Panc1 (cell line): ENCODE measurements around the gene ST3GAL4. TPM values are rescaled to one million over a fixed set of nuclear protein-coding genes. Genes with fewer than 3 reads are reported as not detected.

Source experiments
- ATAC-seq: fragments of 200-7000 bp; cut with Tn5 transposase; 2 replicates; pipeline ENCODE4 v1.9.1; 2020; ENCODE audit warnings: mild to moderate bottlenecking, moderate library complexity
- BruUV-seq: library from RNA; stranded (reverse); fragments of 400-500 nt; replicated peaks from 2 replicates; lab custom pipeline; 2021; lab: Mats Ljungman, UMichigan
- CTCF ChIA-PET: fragments of 300-600 bp; sonication (Branson Sonifier 250); formaldehyde crosslinking; loops from one replicate; lab custom pipeline; 2022; ENCODE audit warnings: antibody characterized with exemption; lab: Charles Lee
- POLR2A ChIA-PET: fragments of 300-600 bp; sonication (Branson Sonifier 250); formaldehyde crosslinking; loops from one replicate; lab custom pipeline; 2022; ENCODE audit warnings: antibody characterized with exemption; lab: Charles Lee
- DNase-seq: peaks from one replicate; pipeline ENCODE4 v3.0.0-alpha.2; 2010; ENCODE audit warnings: low read depth, low spot score
- H3K27ac ChIP-seq: 2 replicates; pipeline ENCODE4 v1.5.1; 2011; ENCODE audit warnings: mild to moderate bottlenecking, low read length, inconsistent platforms
- H3K27me3 ChIP-seq: fragments of 200-500 bp; sonication (Bioruptor generic); 2 replicates; pipeline ENCODE4 v1.6.0; 2014; ENCODE audit warnings: low read length, inconsistent platforms; ENCODE audit not compliant: control insufficient read depth, insufficient read depth
- H3K36me3 ChIP-seq: fragments of 200-500 bp; sonication (Bioruptor generic); 2 replicates; pipeline ENCODE4 v1.5.1; 2014; ENCODE audit warnings: inconsistent platforms, mild to moderate bottlenecking, low read length, moderate library complexity; ENCODE audit not compliant: control insufficient read depth, insufficient read depth
- H3K4me1 ChIP-seq: 2 replicates; pipeline ENCODE4 v1.5.1; 2011; ENCODE audit warnings: inconsistent platforms, mild to moderate bottlenecking, low read length, moderate library complexity; ENCODE audit not compliant: control insufficient read depth, insufficient read depth
- H3K4me3 ChIP-seq, 2 experiments: 2 replicates each; pipeline ENCODE4 v1.5.1; 2011 to 2012; ENCODE audit warnings: low read depth in 2 of 2, low read length in 2 of 2, mild to moderate bottlenecking in 2 of 2, inconsistent platforms in 1 of 2, moderate library complexity in 1 of 2
- H3K9me3 ChIP-seq: fragments of 200-500 bp; sonication (Bioruptor generic); 2 replicates; pipeline ENCODE4 v1.5.1; 2014; ENCODE audit warnings: low read depth, mild to moderate bottlenecking, inconsistent platforms, low read length, moderate library complexity; ENCODE audit not compliant: control insufficient read depth, insufficient read depth
- CTCF ChIP-seq: fragments of 450-650 bp; IDR thresholded peaks from 2 replicates; pipeline ENCODE4 v1.5.1; 2017; ENCODE audit warnings: mild to moderate bottlenecking
- POLR2AphosphoS5 ChIP-seq: IDR thresholded peaks from 2 replicates; pipeline ENCODE4 v1.6.1; 2012; ENCODE audit warnings: mild to moderate bottlenecking, low read depth, low read length, moderate library complexity
- REST ChIP-seq, 2 experiments: IDR thresholded peaks; 2 replicates each; pipeline ENCODE4 v1.6.1; 2011 to 2012; ENCODE audit warnings: low read depth in 2 of 2, control low read depth in 1 of 2, low read length in 1 of 2, mild to moderate bottlenecking in 1 of 2, moderate library complexity in 1 of 2; ENCODE audit not compliant: insufficient read depth in 1 of 2
- SIN3A ChIP-seq: IDR thresholded peaks from 2 replicates; pipeline ENCODE4 v1.6.1; 2012; ENCODE audit warnings: low read depth, mild to moderate bottlenecking, low read length, moderate library complexity, borderline replicate concordance; ENCODE audit not compliant: insufficient read depth
- TCF7L2 ChIP-seq: IDR thresholded peaks from 2 replicates; pipeline ENCODE4 v1.6.1; 2011; ENCODE audit warnings: mild to moderate bottlenecking, low read depth, low read length, inconsistent platforms
- in situ Hi-C: cut with HindIII; loops from 2 replicates; pipeline ENCODE4 v1.10.0; 2016; ENCODE audit warnings: low sequenced_read_pairs, low pct_unique_long_range_greater_than_20kb
- intact Hi-C: fragments of 100-400 bp; cut with micrococcal nuclease; formaldehyde crosslinking; loops from one replicate; pipeline ENCODE4 v1.10.0; 2022; ENCODE audit not compliant: unreplicated experiment
- total RNA-seq: library from RNA; stranded (reverse); gene quantifications from one replicate; pipeline ENCODE4 v1.2.1, GENCODE V29; 2021; ENCODE audit not compliant: unreplicated experiment

The ST3GAL4 gene
- total RNA-seq, 1 experiment from 2014 or later, result 56.6 TPM

GRCh38 chr11:126444072-126444471, 88.6 kb downstream of the ST3GAL4 start:
- in situ Hi-C loops, result no loop called here
- no peaks in the 10 kb centered on the region for H3K36me3 ChIP-seq
- no peak overlapping the region for H3K27ac ChIP-seq
- TF ChIP-seq TCF7L2 (no peak), SIN3A (no peak), CTCF (no peak), REST (IDR thresholded peaks at IDR 0.05; ENCODE audit: insufficient read depth in 1 of 2, low read depth in 2 of 2, low read length in 1 of 2) (no peak), POLR2AphosphoS5 (no peak)
- no peaks in the 10 kb centered on the region for H3K27me3 ChIP-seq
- peaks cover 4% of the 10 kb centered on the region; the same call in 1 of the 2 replicates for H3K4me1 ChIP-seq
- DNase-seq (no peak), ATAC-seq (no peak)
- H3K9me3 ChIP-seq, result no peaks in the 10 kb centered on the region
- ChIA-PET POLR2A (no interaction called here), CTCF (interaction anchor here (0.9 kb wide), 1 partner anchor 37 kb away, joined by 6 read pairs; no protein-coding TSS in a partner anchor)
- H3K4me3 ChIP-seq, result no peak overlapping the region
- no TSS peak for BruUV-seq
- intact Hi-C loops, result loop anchor here (5.0 to 10.0 kb wide), 3 partner anchors 151 to 1713 kb away; no protein-coding TSS in a partner anchor

- no TSS peak for BruUV-seq
- TF ChIP-seq CTCF (no peak), SIN3A (no peak), TCF7L2 (no peak), REST (IDR thresholded peaks at IDR 0.05; ENCODE audit: insufficient read depth in 1 of 2, low read depth in 2 of 2, low read length in 1 of 2) (no peak), POLR2AphosphoS5 (no peak)
- Histone ChIP-seq H3K27me3 (no peaks in the 10 kb centered on the region), H3K27ac (no peak overlapping the region), H3K36me3 (no peaks in the 10 kb centered on the region), H3K4me1 (no peaks in the 10 kb centered on the region), H3K4me3 (no peak overlapping the region), H3K9me3 (no peaks in the 10 kb centered on the region)
- CTCF ChIA-PET, result no interaction called here
- DNase-seq (no peak), ATAC-seq (no peak)
- intact Hi-C loops (loop anchor here (10.0 kb wide), 2 partner anchors 148 to 268 kb away; no protein-coding TSS in a partner anchor), in situ Hi-C loops (no loop called here)
- POLR2A ChIA-PET, result no interaction called here
These were observed 91.1 kb downstream of the ST3GAL4 start for GRCh38 chr11:126446581-126446980.
